Heart left ventricle (tissue), 16 donors: ENCODE results near the gene ADGRG2. TPM values are rescaled to one million over a fixed set of nuclear protein-coding genes. Genes with fewer than 3 reads are reported as not detected.
"Not testable (repeated sequence)": the region's sequence is repeated elsewhere in the genome, so short reads cannot be mapped to it uniquely, and the experiment has no call there.

ENCODE experiments used
- ATAC-seq, 4 donors: fragments of 200-7000 bp; cut with Tn5 transposase; one replicate each; pipeline ENCODE4 v1.9.1; 2020 to 2022; ENCODE audit warnings: moderate library complexity in 4 of 4, mild to moderate bottlenecking in 3 of 4, moderate number of reproducible peaks in 1 of 4
- DNase-seq, 5 donors: peaks; one replicate each; pipeline ENCODE4 v3.0.0-alpha.2; 2020
- H3K27ac ChIP-seq, 12 donors: fragments of 200-600 bp; sonication (generic) in 4 of 12; one replicate each; pipeline versions ENCODE4 v1.5.0 to v1.8.0; 2016 to 2022; ENCODE audit warnings: mild to moderate bottlenecking in 2 of 12
- H3K27me3 ChIP-seq, 9 donors: fragments of 200-600 bp; sonication (generic) in 2 of 9; one replicate each; pipeline versions ENCODE4 v1.5.1 to v1.8.0; 2016 to 2022; ENCODE audit warnings: mild to moderate bottlenecking in 3 of 9
- H3K36me3 ChIP-seq, 9 donors: fragments of 200-600 bp; sonication (generic) in 2 of 9; one replicate each; pipeline versions ENCODE4 v1.5.0 to v1.8.0; 2018 to 2022; ENCODE audit warnings: mild to moderate bottlenecking in 2 of 9
- H3K4me1 ChIP-seq, 12 donors: fragments of 200-600 bp; sonication (generic) in 4 of 12; one replicate each; pipeline versions ENCODE4 v1.5.0 to v1.8.0; 2016 to 2022; ENCODE audit warnings: mild to moderate bottlenecking in 3 of 12
- H3K4me3 ChIP-seq, 12 donors: fragments of 200-600 bp; sonication (generic) in 4 of 12; one replicate each; pipeline versions ENCODE4 v1.5.0 to v1.8.0; 2017 to 2022; ENCODE audit warnings: mild to moderate bottlenecking in 9 of 12, moderate library complexity in 4 of 12
- H3K9me3 ChIP-seq, 12 donors: fragments of 200-600 bp; sonication (generic) in 4 of 12; one replicate each; pipeline versions ENCODE4 v1.5.0 to v1.8.0; 2016 to 2022; ENCODE audit warnings: mild to moderate bottlenecking in 1 of 12
- POLR2A ChIP-seq, 2 donors: fragments of 450-650 bp; IDR thresholded peaks; one replicate each; pipeline ENCODE4 v1.6.1; 2017; ENCODE audit warnings: antibody characterized with exemption in 2 of 2, mild to moderate bottlenecking in 2 of 2, moderate library complexity in 2 of 2
- WGBS, 4 donors: extraction: QIAGEN DNeasy Blood & Tissue Kit in 2 of 4; methylation state at CpG; one replicate each; pipeline versions ENCODE4 v1.1.5 to v1.1.7; 2013 to 2018; 5-methylcytosine and 5-hydroxymethylcytosine counted together
- intact Hi-C, 10 donors: fragments of 100-400 bp; cut with DNase I; formaldehyde crosslinking; loops; one replicate each; pipeline versions ENCODE4 v1.11.1 to v1.14.2; 2022
- polyA plus RNA-seq, 2 donors: library from polyadenylated mRNA; stranded (reverse); fragments of 200-250 nt; gene quantifications; one replicate each; pipeline ENCODE4 v1.2.3, GENCODE V29; 2013
- total RNA-seq, 9 donors: library from RNA; depleted of rRNA in 2 of 9; stranded (reverse); fragments of >200 nt in 2 of 9; fragmentation: NEBNext Ultra II Directional in 3 of 9; extraction: Animal tissue kit (Norgen Biotek cat#: 25700) in 3 of 9; gene quantifications; one replicate each; pipeline versions ENCODE4 v1.1.0 to v1.2.4, GENCODE V29; 2016 to 2023
- TF ChIP-seq, protein P1 (sequence below), 12 donors: fragments of 200-600 bp; sonication (generic) in 4 of 12; IDR thresholded peaks; one replicate each; pipeline versions ENCODE4 v1.5.0 to v1.8.0; 2018 to 2022; ENCODE audit warnings: antibody characterized with exemption in 12 of 12, mild to moderate bottlenecking in 5 of 12
- donor health status: ischemic (EF 13 %, LVEDD 7.1; RV severe dilation, severe dysfunction).
- donor health status: healthy with polysubstance abuse.
- donor health status: DM: no; HTN: yes; CAD: no.
- donor health status: DM: no; HTN: no; CAD: no.
- donor health status: ischemic (EF 25% LVEDD 6.9; RV normal size, moderate dysfunction).
- donor health status: ischemic (EF 25% LVEDD 5.7; RV mildly dilated, moderate dysfunction).
- donor health status: healthy.
- donor health status: DM: yes; HTN: yes; CAD: no.
- donor health status: ischemic (EF 35%, LVEDD 5.7; RV mildly dilated, moderate dysfunction).
- donor health status: nonischemic (EF 11% LVEDD 7.7; RV severe dilation, severe dysfunction).
- donor health status: DM: yes; HTN: yes; CAD: no.
- donor health status: PGD.
- donor health status: ischemic (EF 29% LVEDD 5.4; RV normal size, mild dysfunction).
- donor health status: nonischemic (EF 23%, LVEDD 6.1; RV moderate dilation, normal function).

ADGRG2 gene
- total and polyA plus RNA-seq, 11 donors: 0.15 to 1.2 (median 0.24) TPM; not detected in 1

DNA sequence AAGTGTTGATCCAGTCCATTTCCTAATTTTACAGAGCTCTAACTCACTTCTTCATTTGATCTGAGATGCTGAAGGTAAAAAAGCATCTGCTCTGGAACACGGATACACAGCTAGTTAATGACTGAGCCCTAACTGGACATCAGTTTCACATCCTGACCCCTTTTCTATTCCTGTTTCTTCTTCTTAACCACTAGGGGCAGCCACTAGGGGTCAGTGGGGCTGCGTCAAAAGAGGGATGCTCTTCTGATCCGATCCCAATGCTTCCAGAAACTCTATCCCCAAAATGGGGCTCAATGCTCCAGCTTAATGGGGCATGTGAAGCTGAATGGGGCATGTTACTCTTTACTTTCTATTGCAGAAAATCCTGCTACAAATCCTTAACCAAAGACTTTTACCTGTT lies 105.0 kb downstream of the ADGRG2 start:
- intact Hi-C loops: loop anchor here in 6 of 10 donors (5.0 to 10.0 kb wide), 3 partner anchors 315 to 622 kb away; no protein-coding TSS in a partner anchor
- Histone ChIP-seq H3K27ac (no peak overlapping the region), H3K36me3 (no peaks in the 10 kb centered on the region), H3K9me3 (no peaks in the 10 kb centered on the region), H3K27me3 (peaks cover 0 to 5% (median 0%) of the 10 kb centered on the region in 9 donors), H3K4me3 (no peak overlapping the region), H3K4me1 (no peaks in the 10 kb centered on the region)
- 19 to 50% (median 37%) methylated on average over 3 of the region's 3 CpGs for WGBS, 4 donors
- DNase-seq: no peak
- TF ChIP-seq, protein P1, sequence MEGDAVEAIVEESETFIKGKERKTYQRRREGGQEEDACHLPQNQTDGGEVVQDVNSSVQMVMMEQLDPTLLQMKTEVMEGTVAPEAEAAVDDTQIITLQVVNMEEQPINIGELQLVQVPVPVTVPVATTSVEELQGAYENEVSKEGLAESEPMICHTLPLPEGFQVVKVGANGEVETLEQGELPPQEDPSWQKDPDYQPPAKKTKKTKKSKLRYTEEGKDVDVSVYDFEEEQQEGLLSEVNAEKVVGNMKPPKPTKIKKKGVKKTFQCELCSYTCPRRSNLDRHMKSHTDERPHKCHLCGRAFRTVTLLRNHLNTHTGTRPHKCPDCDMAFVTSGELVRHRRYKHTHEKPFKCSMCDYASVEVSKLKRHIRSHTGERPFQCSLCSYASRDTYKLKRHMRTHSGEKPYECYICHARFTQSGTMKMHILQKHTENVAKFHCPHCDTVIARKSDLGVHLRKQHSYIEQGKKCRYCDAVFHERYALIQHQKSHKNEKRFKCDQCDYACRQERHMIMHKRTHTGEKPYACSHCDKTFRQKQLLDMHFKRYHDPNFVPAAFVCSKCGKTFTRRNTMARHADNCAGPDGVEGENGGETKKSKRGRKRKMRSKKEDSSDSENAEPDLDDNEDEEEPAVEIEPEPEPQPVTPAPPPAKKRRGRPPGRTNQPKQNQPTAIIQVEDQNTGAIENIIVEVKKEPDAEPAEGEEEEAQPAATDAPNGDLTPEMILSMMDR (IDR thresholded peaks at IDR 0.05): peak in 11 of 12 donors; percentile 19 to 49 (median 40)
- no peak for TF ChIP-seq POLR2A (IDR thresholded peaks at IDR 0.05)
- peak in 1 of 4 donors; percentile 61 for ATAC-seq

DNA sequence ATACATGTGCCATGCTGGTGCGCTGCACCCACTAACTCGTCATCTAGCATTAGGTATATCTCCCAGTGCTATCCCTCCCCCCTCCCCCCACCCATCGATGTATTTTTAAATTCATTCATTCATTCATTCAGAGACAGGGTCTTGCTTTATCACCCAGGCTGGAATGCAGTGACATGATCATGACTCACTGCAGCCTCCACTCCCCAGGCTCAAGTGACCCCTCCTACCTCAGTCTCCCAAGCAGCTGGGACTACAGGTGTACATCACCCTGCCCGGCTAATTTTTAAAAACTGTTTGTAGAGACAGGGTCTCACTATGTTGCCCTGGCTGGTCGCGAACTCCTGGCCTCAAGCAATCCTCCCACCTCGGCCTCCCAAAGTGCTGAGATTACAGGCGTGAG lies 105.7 kb downstream of the ADGRG2 start:
- not testable (repeated sequence) for H3K9me3 ChIP-seq
- 92 to 98% (median 97%) methylated on average over 7 to 8 of the region's 8 CpGs for WGBS, 4 donors

DNA sequence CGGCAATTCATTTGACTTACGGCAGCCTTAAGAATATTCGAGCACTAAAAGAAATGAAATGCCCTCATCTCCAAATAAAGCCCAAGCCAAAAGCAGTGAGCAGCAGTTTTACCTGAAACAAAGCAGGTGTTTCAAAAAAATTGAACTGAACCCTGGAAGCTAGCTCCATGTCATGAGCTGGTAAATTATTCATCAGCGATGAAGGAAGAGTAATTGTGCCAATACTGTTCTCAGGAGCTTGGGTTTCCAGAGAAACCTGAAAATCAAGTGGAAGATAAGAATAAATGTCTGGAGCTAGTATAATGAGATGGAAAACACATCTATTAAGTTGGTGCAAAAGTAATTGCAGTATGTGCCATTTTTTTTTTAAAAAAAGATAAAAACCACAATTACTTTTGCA lies 114.4 kb downstream of the ADGRG2 start:
- ATAC-seq (no peak), DNase-seq (no peak)
- WGBS, 4 donors: 89 to 99% (median 98%) methylated on average over 4 of the region's 4 CpGs
- H3K9me3 ChIP-seq: no peaks in the 10 kb centered on the region
- no peaks in the 10 kb centered on the region for H3K4me1 ChIP-seq
- no peak overlapping the region for H3K27ac ChIP-seq
- H3K27me3 ChIP-seq: no peaks in the 10 kb centered on the region
- H3K4me3 ChIP-seq: no peak overlapping the region
- peaks cover 0 to 4% (median 0%) of the 10 kb centered on the region in 9 donors for H3K36me3 ChIP-seq
- no peak for TF ChIP-seq POLR2A (IDR thresholded peaks at IDR 0.05)
- TF ChIP-seq, protein P1 (IDR thresholded peaks at IDR 0.05): no peak
- intact Hi-C loops: no loop called here

More for the DNA sequence above, 105.7 kb downstream of the ADGRG2 start:
- intact Hi-C loops: loop anchor here in 6 of 10 donors (5.0 to 10.0 kb wide), 3 partner anchors 316 to 622 kb away; no protein-coding TSS in a partner anchor
- H3K4me1 ChIP-seq, ATAC-seq, DNase-seq, H3K36me3 ChIP-seq, H3K27ac ChIP-seq, H3K4me3 ChIP-seq, H3K27me3 ChIP-seq: not testable (repeated sequence)

DNA sequence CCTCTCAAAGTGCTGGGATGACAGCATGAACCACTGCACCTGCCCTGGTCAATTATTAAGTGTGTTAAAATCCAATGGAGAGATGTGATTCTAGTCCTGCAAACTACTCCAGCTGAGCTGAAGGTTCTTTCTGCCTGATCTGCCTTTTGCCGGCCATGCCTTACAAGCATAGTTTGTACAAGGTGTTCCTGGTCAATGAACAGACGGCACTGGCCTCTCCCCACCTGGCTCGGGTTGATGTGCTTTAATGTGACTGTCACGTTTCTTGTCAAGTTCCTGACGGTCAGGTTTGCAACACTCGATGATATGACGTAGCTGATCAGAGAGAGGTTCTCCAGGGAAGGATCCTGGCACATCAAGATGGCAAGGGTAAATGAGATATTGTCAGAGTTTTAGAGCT lies 115.3 kb downstream of the ADGRG2 start:
- no peak for TF ChIP-seq POLR2A (IDR thresholded peaks at IDR 0.05)
- TF ChIP-seq, protein P1 (IDR thresholded peaks at IDR 0.05): no peak

DNA sequence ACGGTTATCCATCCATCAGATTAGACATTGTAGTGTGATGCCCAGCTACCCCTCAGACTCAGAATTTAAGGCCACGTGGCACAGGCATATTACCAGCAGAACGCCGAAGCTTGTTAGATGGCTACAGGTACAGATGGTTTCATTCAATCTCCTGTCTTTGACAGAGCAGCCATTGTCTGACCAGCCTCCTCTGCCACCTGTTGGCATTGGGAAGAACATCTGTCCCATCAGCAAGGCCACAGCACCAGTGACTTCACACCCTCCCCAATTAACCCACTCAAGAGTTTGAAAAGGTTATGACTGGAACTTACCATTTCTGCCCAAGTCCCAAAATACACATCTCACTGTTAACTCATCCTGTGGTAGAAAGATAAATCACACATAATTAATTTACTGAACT lies 116.4 kb downstream of the ADGRG2 start:
- Histone ChIP-seq H3K9me3 (no peaks in the 10 kb centered on the region), H3K36me3 (peaks cover 0 to 4% (median 0%) of the 10 kb centered on the region in 9 donors), H3K4me3 (no peak overlapping the region), H3K4me1 (no peaks in the 10 kb centered on the region), H3K27me3 (no peaks in the 10 kb centered on the region), H3K27ac (no peak overlapping the region)
- intact Hi-C loops: no loop called here
- ATAC-seq: no peak
- no peak for DNase-seq
- no peak for TF ChIP-seq POLR2A (IDR thresholded peaks at IDR 0.05)
- TF ChIP-seq, protein P1 (IDR thresholded peaks at IDR 0.05): no peak
- WGBS, 4 donors: 68 to 90% (median 83%) methylated on average over 4 of the region's 4 CpGs

More for the DNA sequence above, 115.3 kb downstream of the ADGRG2 start:
- Histone ChIP-seq H3K27me3 (no peaks in the 10 kb centered on the region), H3K4me1 (no peaks in the 10 kb centered on the region), H3K4me3 (no peak overlapping the region), H3K27ac (no peak overlapping the region), H3K9me3 (no peaks in the 10 kb centered on the region), H3K36me3 (peaks cover 0 to 4% (median 0%) of the 10 kb centered on the region in 9 donors)
- intact Hi-C loops: no loop called here
- DNase-seq: no peak
- ATAC-seq: no peak
- 76 to 90% (median 82%) methylated on average over 7 of the region's 7 CpGs for WGBS, 4 donors
